Pancreas (tissue), 10 donors: Measurements from ENCODE around the gene SLF1. TPM values are rescaled to one million over a fixed set of nuclear protein-coding genes. Genes with fewer than 3 reads are reported as not detected.
A peak's percentile ranks its signal among the peaks of the same experiment; 100 is the strongest.

Experiments used
- ATAC-seq, 4 donors: fragments of 200-7000 bp; cut with Tn5 transposase; one replicate each; pipeline versions ENCODE4 v1.8.0 to v1.9.1; 2020; ENCODE audit warnings: mild to moderate bottlenecking in 4 of 4, moderate library complexity in 4 of 4
- DNase-seq, 6 donors: peaks; one replicate each; pipeline ENCODE4 v3.0.0-alpha.2; 2020
- FAIRE-seq: peaks from 2 replicates; lab custom pipeline; 2012; peaks lifted over from hg19 to GRCh38; lab: Jason Lieb, UNC
- H3K27ac ChIP-seq, 4 donors: fragments of 200-600 bp; sonication (generic); 1 replicate in 3 of 4; 2 replicates in 1 of 4; pipeline versions ENCODE4 v1.5.0 to v1.8.0; 2020
- H3K27me3 ChIP-seq, 4 donors: fragments of 200-600 bp; one replicate each; pipeline ENCODE4 v1.8.0; 2021
- H3K36me3 ChIP-seq, 3 donors: fragments of 200-600 bp; sonication (generic) in 1 of 3; one replicate each; pipeline versions ENCODE4 v1.5.0 to v1.8.0; 2020 to 2021
- H3K4me1 ChIP-seq, 3 donors: fragments of 200-600 bp; one replicate each; pipeline ENCODE4 v1.8.0; 2021
- H3K4me3 ChIP-seq, 4 donors: fragments of 200-600 bp; sonication (generic) in 2 of 4; one replicate each; pipeline versions ENCODE4 v1.5.0 to v1.8.0; 2020 to 2021
- H3K9me3 ChIP-seq, 4 donors: fragments of 200-600 bp; one replicate each; pipeline ENCODE4 v1.8.0; 2021
- CTCF ChIP-seq, 4 donors: fragments of 200-600 bp; sonication (generic) in 3 of 4; IDR thresholded peaks; one replicate each; pipeline versions ENCODE4 v1.5.0 to v1.8.0; 2021; ENCODE audit warnings: antibody characterized with exemption in 4 of 4
- whole genome bisulfite sequencing, 2 donors: extraction: QIAGEN DNeasy Blood & Tissue Kit; methylation state at CpG; one replicate each; pipeline ENCODE4 v1.1.7; 2013; 5-methylcytosine and 5-hydroxymethylcytosine counted together
- intact Hi-C, 3 donors: fragments of 100-400 bp; cut with DNase I; formaldehyde crosslinking; loops; one replicate each; pipeline versions ENCODE4 v1.11.1 to v1.14.2; 2022
- polyA plus RNA-seq, 2 donors: library from polyadenylated mRNA; stranded (reverse); fragments of 200-250 nt; gene quantifications; one replicate each; pipeline ENCODE4 v1.2.3, GENCODE V29; 2013
- total RNA-seq, 6 donors: library from RNA; stranded (reverse); fragmentation: NEBNext Ultra II Directional in 4 of 6; extraction: Animal tissue kit (Norgen Biotek cat#: 25700) in 4 of 6; gene quantifications; one replicate each; pipeline versions ENCODE4 v1.2.1 to v1.2.4, GENCODE V29; 2021 to 2023
- donor health status: healthy with polysubstance abuse.
- donor health status: DM: no; HTN: no; CAD: no; lungs with moderate emphysema.
- donor health status: DM: no; HTN: no; CAD: no.
- donor health status: control.
- donor health status: control.
- donor health status: Bipolar disorder and iron deficiency.
- donor health status: DM: yes; HTN: yes; CAD: no.
- donor health status: DM: no; HTN: no; CAD: no.
- donor health status: DM: no; HTN: no; CAD: no.
- donor health status: DM: yes; HTN: yes; CAD: no.

Gene SLF1
- total and polyA plus RNA-seq, 8 donors = 1.1 to 3.9 (median 2.1) TPM

DNA sequence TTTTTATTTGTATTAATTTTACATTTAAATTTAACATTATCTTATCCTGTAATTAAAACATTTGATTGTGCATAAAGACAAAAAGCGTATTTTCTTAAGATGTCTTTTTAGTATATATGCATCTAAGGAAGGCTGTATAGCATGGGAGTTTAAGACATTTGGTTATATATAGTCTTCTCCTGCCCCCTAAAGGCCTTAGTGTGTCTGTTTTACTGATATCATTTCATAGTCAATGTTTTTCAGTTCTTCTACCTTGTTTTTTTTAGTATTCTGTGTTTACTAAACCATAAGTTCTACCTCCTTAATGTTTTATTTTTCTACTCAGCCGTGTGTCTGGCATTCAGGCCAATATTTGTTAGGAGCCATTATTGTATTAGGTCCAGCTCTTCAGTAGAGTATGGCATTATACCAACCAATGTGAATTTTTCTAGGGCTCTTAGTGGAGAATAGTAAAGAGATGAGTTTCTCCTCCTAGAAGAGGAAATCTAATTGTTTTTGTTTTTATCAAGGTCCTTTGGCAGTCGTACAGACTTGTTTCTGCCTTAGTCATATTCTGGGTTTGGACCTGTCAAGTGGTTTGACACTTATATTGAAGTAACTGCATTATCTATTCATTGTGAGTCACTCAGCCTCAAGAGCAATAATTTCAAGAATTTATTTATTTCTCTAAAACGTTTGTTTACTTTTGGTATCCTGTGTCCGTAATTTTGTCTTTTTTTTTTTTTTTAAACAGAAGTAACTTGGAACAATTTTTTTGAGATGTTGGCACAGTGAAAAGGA, 74.8 kb downstream of the SLF1 start:
- 39 to 42% methylated on average over 5 of the region's 5 CpGs for WGBS, 2 donors
- Histone ChIP-seq H3K4me3 (no peak overlapping the region), H3K4me1 (peaks cover 0 to under 1% (median 0%) of the 10 kb centered on the region in 3 donors), H3K27ac (no peak overlapping the region), H3K27me3 (no peaks in the 10 kb centered on the region), H3K9me3 (no peaks in the 10 kb centered on the region), H3K36me3 (peaks cover 0 to 2% (median 0%) of the 10 kb centered on the region in 3 donors)
- ATAC-seq = peak in 3 of 4 donors; percentile 67 to 78 (median 75)
- peak; percentile 80 for FAIRE-seq
- no peak for DNase-seq
- peak in 1 of 4 donors; percentile 11 for TF ChIP-seq CTCF (IDR thresholded peaks at IDR 0.05)
- intact Hi-C loops = no loop called here

- ATAC-seq = no peak
- Histone ChIP-seq H3K9me3 (no peaks in the 10 kb centered on the region), H3K36me3 (peaks cover 0 to 2% (median 0%) of the 10 kb centered on the region in 3 donors), H3K4me1 (peaks cover 0 to 7% (median 6%) of the 10 kb centered on the region in 3 donors), H3K27me3 (no peaks in the 10 kb centered on the region), H3K4me3 (no peak overlapping the region), H3K27ac (no peak overlapping the region)
- no peak for FAIRE-seq
- intact Hi-C loops = no loop called here
- WGBS, 2 donors = 32 to 57% methylated on average over 1 of the region's 1 CpG
- no peak for DNase-seq
- TF ChIP-seq CTCF (IDR thresholded peaks at IDR 0.05) = no peak
Observed at GRCh38 chr5:94693845-94694370, 75.4 kb downstream of the SLF1 start.

GRCh38 chr5:94694671-94695070, 76.2 kb downstream of the SLF1 start:
- DNase-seq = no peak
- H3K4me1 ChIP-seq = peaks cover 0 to 7% (median 7%) of the 10 kb centered on the region in 3 donors
- ATAC-seq = no peak
- no peak overlapping the region for H3K27ac ChIP-seq
- H3K36me3 ChIP-seq = peaks cover 0 to 2% (median 0%) of the 10 kb centered on the region in 3 donors
- no peak overlapping the region for H3K4me3 ChIP-seq
- FAIRE-seq = no peak
- H3K9me3 ChIP-seq = no peaks in the 10 kb centered on the region
- intact Hi-C loops = no loop called here
- H3K27me3 ChIP-seq = no peaks in the 10 kb centered on the region
- WGBS, 2 donors = 91 to 93% methylated on average over 2 of the region's 2 CpGs
- no peak for TF ChIP-seq CTCF (IDR thresholded peaks at IDR 0.05)

DNA sequence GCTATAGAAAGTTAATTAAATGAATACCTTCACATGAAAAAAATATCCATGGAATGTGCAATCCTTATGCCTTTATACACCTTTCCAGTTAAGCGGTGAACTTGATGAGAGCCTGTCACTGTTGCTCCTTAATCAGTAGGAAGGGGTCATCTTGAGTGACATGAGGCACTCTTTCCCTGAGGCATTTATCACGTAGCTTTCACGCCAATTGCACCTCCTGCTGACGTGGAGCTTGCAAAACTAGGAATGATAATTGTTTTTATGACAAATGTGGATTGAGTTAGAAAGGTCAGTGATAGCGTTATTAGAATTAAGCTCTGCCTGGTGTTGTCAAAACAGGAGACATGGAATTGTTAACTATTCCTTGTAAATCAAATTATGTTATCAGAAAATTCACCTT, 79.7 kb downstream of the SLF1 start:
- H3K36me3 ChIP-seq = peaks cover 0 to 2% (median 0%) of the 10 kb centered on the region in 3 donors
- intact Hi-C loops = no loop called here

More for the DNA sequence above, 79.7 kb downstream of the SLF1 start:
- DNase-seq = no peak
- Histone ChIP-seq H3K4me1 (peaks cover 0 to 7% (median 7%) of the 10 kb centered on the region in 3 donors), H3K4me3 (no peak overlapping the region), H3K27me3 (no peaks in the 10 kb centered on the region), H3K9me3 (no peaks in the 10 kb centered on the region), H3K27ac (no peak overlapping the region)
- TF ChIP-seq CTCF (IDR thresholded peaks at IDR 0.05) = no peak
- no peak for FAIRE-seq
- no peak for ATAC-seq
- WGBS, 2 donors = 61 to 62% methylated on average over 5 of the region's 5 CpGs
